GM10266 (cell line): ENCODE results near the gene ZNF618.

Source experiments
- DNase-seq: peaks from one replicate; pipeline ENCODE4 v3.0.0; 2012; ENCODE audit errors: extremely low spot score
- CTCF ChIP-seq: IDR thresholded peaks from 2 replicates; pipeline ENCODE4 v1.5.1; 2012; ENCODE audit warnings: mild to moderate bottlenecking, low read depth; ENCODE audit not compliant: control insufficient read depth, insufficient read depth; ENCODE audit errors: missing control alignments

ZNF618 gene

GRCh38 chr9:113957351-113957750, 81.2 kb downstream of the ZNF618 start:
- no peak for TF ChIP-seq CTCF
- DNase-seq, result no peak

GRCh38 chr9:113957821-113958341, 81.8 kb downstream of the ZNF618 start:
- no peak for TF ChIP-seq CTCF
- DNase-seq, result no peak

- TF ChIP-seq CTCF, result no peak
- no peak for DNase-seq
These were observed 82.4 kb downstream of the ZNF618 start for GRCh38 chr9:113958556-113958955.

- no peak for DNase-seq
- no peak for TF ChIP-seq CTCF
These were observed 84.7 kb downstream of the ZNF618 start for GRCh38 chr9:113960768-113961167.

GRCh38 chr9:113962396-113962795, 86.3 kb downstream of the ZNF618 start:
- DNase-seq, result no peak
- TF ChIP-seq CTCF, result no peak

GRCh38 chr9:113963017-113963620, 87.0 kb downstream of the ZNF618 start:
- peak; percentile 56 for DNase-seq
- TF ChIP-seq CTCF, result peak; percentile 55

GRCh38 chr9:113963696-113964494, 87.8 kb downstream of the ZNF618 start:
- no peak for DNase-seq
- TF ChIP-seq CTCF, result no peak
